ENCODE measurements around the gene MAGI1.

Gene MAGI1

DNA sequence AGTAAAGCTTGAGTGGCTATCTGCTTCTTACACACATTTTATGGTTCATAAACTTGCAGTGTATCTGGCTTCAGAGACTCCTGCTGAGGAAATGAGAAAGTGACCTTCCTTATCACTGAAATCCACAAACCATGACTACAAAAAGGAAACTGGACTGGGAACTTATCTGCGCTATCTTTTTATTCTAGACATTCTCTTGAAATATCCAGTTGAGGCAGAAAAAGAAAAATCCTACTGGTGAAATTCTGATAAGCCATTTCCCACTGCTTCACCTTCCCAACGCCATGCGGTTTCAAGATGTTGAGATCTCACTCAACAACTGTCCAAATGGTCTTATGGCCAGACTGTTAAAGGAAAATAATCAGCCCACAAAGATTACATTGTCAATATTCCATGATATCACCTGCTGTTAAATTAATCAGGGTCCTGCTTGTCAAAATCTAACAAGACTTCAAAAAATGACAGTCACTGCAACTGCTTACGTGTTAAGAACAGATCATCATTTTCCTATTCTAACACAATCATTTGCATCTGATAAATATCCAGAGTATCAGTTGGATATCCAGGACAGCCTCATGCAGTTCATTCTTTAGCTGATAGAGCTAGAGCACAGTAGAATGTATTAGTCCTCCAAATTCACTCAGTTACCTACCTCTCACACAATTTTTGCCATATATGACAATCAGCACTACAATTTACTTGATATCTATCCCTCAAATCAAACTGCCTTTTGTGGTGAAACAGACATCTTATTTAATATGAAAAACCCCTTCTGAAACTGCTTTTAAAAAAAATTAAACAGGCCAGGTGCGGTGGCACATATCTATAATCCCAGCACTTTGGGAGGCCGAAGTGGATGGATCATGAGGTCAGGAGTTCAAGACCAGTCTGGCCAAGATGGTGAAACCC, 538.1 kb downstream of the MAGI1 start:
- no peak for DNase-seq

DNA sequence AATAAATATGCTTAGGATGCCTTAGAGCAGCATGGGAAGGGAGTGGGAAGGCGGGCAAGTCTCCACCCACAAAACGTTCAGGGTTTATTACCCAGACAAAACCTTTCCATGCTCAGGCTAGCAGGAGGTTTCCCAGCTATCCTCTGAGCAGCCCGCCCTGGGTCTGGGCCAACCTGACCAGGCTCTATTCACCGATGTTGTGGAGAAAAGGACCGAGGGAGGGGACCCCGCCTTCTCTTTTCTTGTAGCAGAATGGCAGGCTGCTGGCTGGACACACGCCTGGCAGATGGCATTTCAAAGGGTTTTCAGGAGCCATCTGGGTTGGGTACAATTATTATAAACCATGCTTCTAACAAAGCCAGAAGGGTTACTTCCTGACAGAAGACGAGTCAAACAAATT, 540.9 kb downstream of the MAGI1 start:
- DNase-seq: peak; percentile 66 to 85

- DNase-seq: no peak
These were observed 541.5 kb downstream of the MAGI1 start for GRCh38 chr3:65497236-65497635.

GRCh38 chr3:65493938-65494337, 544.8 kb downstream of the MAGI1 start:
- DNase-seq: no peak

DNA sequence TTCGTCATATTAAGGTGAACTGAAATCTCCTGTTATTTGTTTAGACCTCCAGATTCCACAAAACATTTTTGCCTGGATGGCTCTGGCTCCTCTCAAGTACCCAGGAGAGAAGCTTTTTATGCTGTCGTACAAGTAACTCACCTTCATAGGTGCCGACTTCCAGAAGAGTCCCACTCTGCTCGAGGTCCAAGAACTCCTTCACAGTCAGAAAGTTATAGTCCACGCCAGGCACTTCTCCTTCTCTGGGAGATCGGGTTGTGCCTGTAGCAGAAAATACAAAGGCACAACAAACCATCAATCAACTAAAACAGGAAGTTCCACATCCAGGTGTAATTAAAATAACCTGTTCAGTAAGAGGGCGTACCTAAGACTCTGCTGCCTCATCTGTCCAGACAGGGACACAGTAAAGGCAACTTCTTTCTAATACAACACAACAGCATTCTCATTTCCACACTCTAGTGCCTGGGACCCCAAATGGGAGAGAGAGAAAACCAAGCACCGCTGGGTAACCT, 545.3 kb downstream of the MAGI1 start:
- no peak for DNase-seq

DNA sequence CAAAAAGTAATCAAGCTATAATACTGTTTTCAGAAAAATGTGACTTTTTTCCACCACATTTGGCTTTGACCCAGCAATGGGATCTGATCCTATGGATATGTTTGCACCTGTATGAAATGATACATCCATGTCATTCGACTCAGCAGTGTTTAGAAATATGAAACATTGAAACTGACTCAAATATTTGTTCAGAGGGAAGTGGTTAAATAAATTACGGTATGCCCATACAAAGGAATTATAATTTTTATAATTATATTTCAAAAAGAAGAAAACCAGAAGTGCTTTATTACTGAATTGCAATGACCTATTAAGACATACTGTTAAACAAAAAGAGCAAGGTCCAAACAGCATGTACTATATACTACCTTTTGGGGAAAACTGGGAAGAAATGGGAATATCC, 546.5 kb downstream of the MAGI1 start:
- DNase-seq: no peak

- DNase-seq: no peak
These were observed 548.6 kb downstream of the MAGI1 start for GRCh38 chr3:65490114-65490513.

DNA sequence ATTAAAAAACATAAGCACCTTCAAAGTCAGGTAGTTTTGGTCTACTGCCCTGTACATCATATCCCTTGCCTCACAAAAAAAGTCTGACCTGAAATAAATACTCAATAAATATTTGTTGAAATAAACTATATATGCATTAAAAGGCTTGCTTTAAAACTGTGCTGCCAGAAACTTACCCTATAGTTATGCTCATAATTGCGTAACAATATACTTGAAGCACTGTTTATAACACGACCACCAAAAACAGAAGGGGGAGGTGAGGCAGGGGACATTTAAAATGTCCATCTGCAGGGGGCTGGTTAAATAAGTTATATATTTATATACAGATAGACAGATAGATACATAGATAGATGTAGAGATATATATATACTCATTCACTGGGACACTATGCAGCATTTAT, 549.5 kb downstream of the MAGI1 start:
- DNase-seq: no peak

DNA sequence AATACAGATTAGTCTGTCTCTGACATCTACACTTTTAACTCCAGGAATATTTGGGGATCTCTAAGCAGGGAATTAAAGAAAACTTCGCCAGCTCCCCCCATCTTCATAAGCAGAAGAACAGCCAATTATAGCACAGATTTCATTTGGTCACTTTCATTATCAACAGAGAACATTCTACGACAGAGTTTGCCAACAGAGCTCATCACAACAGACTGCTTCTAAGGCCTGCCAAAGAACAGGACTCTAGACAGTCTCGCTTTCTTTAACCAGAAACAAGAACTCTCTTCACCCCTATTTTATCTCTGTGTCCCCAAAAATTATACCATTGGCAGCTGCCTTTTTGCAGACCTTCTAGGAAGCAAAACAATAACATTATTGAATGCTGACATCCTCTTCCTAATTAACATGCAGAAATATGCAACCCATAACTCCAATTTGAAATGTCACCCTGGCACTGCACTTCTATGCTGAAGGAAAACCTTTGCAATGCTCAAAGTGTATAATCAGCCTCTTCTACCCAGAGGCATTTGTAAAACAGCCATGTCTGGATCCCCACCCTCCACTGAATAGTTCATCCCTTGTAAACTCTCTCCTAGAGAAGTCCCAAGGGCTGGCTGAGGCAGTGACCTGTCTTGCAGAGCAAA, 552.8 kb downstream of the MAGI1 start:
- no peak for DNase-seq

GRCh38 chr3:65484964-65485363, 553.8 kb downstream of the MAGI1 start:
- DNase-seq: no peak

GRCh38 chr3:65483480-65483879, 555.2 kb downstream of the MAGI1 start:
- DNase-seq: peak; percentile 7 to 78

GRCh38 chr3:65483011-65483410, 555.7 kb downstream of the MAGI1 start:
- no peak for DNase-seq

DNA sequence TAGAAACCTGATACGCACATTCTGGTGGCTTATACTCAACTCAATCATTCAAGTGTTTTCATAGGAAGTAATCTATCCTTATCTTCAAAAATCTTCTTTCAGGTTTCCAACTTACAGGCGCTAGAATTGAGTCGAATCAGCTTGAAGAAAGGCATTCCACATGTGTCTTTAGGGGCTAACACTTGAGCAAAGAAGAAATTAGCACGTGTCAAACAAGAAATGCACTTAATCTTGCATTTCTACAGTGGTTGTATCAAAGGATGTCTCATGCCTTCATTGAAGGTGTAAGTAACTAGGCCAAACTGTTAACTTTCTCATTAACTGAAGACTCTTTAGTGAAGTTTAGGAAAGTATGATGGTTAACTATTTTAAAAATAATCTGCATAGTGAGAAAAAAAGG, 557.6 kb downstream of the MAGI1 start:
- no peak for DNase-seq

- DNase-seq: no peak
These were observed 558.7 kb downstream of the MAGI1 start for GRCh38 chr3:65479990-65480389.

- DNase-seq: no peak
These were observed 559.9 kb downstream of the MAGI1 start for GRCh38 chr3:65478551-65479500.

- no peak for DNase-seq
These were observed 565.0 kb downstream of the MAGI1 start for GRCh38 chr3:65473736-65474135.

GRCh38 chr3:65472501-65472900, 566.2 kb downstream of the MAGI1 start:
- no peak for DNase-seq

GRCh38 chr3:65466300-65466988, 572.3 kb downstream of the MAGI1 start:
- DNase-seq: no peak

DNA sequence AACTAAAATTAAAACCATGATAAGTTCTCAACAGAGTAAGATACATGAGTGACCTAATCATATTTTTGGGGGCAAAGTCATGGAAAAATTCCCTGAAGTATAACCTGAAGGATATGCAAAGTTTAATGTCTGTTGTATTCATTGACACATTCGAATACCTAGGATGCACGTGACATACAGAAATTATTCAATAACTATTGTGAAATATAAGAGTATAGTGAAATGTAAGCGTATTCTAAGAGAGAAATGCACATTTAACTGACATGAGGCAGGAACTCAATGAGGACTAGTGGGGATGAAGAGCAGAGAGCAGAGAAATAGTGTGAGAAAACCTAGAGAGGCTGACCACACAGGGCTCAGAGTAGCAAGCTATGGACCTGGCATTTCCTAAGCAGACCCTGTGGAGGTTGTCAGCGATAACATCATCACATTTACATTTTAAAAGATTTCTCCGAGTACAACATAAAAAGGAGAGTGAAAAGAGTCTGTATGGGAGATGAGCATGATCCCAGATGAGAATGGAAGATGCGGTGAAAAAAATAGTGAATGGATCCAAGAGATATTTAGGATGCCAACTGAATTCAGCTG, 588.8 kb downstream of the MAGI1 start:
- DNase-seq: no peak

DNA sequence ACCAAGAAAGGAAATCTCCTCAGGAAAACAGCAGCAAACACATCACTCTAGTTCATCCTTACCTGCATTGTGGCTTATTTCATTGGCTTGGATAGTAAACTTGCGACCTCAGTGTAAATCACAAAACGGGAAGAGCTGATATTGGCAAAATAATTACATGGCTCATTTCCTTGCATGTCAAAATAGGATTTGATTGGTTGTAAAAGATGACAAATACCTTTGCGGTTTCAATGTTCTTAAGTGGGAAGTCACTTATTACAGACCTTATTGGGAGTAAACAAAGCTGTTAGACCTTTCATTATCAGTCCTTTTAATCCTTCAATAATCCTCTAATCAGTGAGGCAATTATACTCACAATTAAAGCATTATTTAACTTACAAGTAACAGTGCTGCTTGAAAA, 590.6 kb downstream of the MAGI1 start:
- DNase-seq: no peak

DNA sequence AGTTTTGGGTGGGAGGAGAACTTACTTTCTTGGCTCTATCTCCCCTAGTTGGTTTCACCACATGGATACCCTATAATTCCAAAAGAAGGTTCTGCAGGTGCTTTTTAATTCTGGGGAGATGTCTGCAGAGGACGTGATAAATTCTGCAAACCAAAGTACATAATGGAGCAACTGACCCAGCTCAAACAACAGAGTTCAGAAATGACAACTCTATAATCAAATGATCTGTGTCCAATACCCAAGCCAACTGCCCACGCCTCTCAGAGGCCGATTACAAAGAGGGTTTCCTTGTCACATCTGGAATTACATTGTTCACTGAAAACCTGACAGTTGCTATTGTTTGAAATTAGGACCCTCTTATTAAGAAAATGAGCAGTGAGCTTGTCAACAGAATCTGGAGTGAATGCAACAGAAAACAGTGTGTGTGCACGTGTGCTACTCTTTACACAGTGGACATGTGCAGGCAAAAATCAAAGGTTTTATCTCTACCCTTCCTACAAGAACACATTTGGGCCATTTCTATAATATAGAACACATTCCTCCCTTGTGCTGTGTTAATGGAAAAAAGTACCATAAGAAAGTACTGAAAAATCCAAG, 593.0 kb downstream of the MAGI1 start:
- DNase-seq: no peak

DNA sequence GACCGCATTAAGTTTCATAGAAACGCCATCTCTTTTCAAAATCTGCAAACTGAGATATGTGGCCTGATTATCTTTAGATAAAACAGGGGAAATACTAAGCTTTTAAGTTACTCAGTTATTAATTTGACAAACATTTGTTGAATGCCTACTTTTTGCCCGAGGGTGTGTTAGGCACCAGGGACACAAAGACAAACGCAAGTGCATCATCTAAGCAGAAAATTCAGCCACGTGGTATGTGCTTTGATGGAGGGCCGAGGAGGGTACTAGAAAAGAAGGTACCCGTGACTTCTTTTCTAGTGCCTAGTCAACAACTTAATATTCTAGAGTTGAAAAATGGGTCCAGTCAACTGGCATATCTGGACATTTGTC, 594.3 kb downstream of the MAGI1 start:
- DNase-seq: no peak
